Motor neuron (in vitro differentiated cells): ENCODE measurements around the gene SLC35A2. TPM values are rescaled to one million over a fixed set of nuclear protein-coding genes. Genes with fewer than 3 reads are reported as not detected.

Experiments used
- ATAC-seq, 8 experiments: fragments of 200-7000 bp; cut with Tn5 transposase; replicated peaks in 6 of 8; 2 replicates each; pipeline ENCODE4 v1.8.0; 2021; ENCODE audit warnings: mild to moderate bottlenecking in 8 of 8, moderate library complexity in 8 of 8
- H3K27ac ChIP-seq, 2 donors: fragments of 250-450 bp; sonication (Bioruptor Pico); 2 replicates each; pipeline ENCODE4 v1.9.0; 2021; ENCODE audit warnings: antibody characterized with exemption in 2 of 2, mild to moderate bottlenecking in 2 of 2, moderate library complexity in 1 of 2
- H3K4me1 ChIP-seq, 2 donors: fragments of 250-450 bp; sonication (Bioruptor Pico); replicated peaks in 1 of 2; 2 replicates each; pipeline ENCODE4 v1.6.1; 2021; ENCODE audit warnings: antibody characterized with exemption in 2 of 2, mild to moderate bottlenecking in 2 of 2, moderate library complexity in 1 of 2
- H3K4me3 ChIP-seq, 5 donors: fragments of 250-450 bp; sonication (Bioruptor Pico); 2 replicates each; pipeline ENCODE4 v1.9.0; 2021; ENCODE audit warnings: antibody characterized with exemption in 5 of 5, mild to moderate bottlenecking in 5 of 5, moderate library complexity in 4 of 5
- WGBS, 10 experiments: fragments of 450-650 bp; shearing (Covaris generic); methylation state at CpG; one replicate each; pipeline ENCODE4 v1.0.0; 2022; 5-methylcytosine and 5-hydroxymethylcytosine counted together
- in situ Hi-C, 9 experiments: fragments of 400-800 bp; cut with MboI; loops; one replicate each; pipeline ENCODE4 v1.15.0; 2021; ENCODE audit warnings: low sequenced_read_pairs in 9 of 9, low pct_unique_long_range_greater_than_20kb in 2 of 9; ENCODE audit not compliant: unreplicated experiment in 9 of 9
- total RNA-seq, 8 experiments: library from RNA; unstranded; fragments of 300-600 nt; gene quantifications; 2 replicates each; pipeline versions ENCODE4 v1.2.3 to v1.2.4, GENCODE V29; 2022

Gene SLC35A2
- total RNA-seq, 8 experiments from 2014 or later: 15.1 to 38.3 (median 23.8) TPM

GRCh38 chrX:48905090-48905790 is 6.2 kb downstream of the SLC35A2 start:
- Histone ChIP-seq H3K27ac (no peak overlapping the region), H3K4me1 (peaks cover 0 to 2% of the 10 kb centered on the region in 2 donors), H3K4me3 (no peak overlapping the region)
- WGBS, 10 experiments: 43% methylated on average over 4 of the region's 20 CpGs; no CpG with 5 or more reads in 9 of the 10 experiments
- ATAC-seq: no peak
- in situ Hi-C loops: no loop called here

DNA sequence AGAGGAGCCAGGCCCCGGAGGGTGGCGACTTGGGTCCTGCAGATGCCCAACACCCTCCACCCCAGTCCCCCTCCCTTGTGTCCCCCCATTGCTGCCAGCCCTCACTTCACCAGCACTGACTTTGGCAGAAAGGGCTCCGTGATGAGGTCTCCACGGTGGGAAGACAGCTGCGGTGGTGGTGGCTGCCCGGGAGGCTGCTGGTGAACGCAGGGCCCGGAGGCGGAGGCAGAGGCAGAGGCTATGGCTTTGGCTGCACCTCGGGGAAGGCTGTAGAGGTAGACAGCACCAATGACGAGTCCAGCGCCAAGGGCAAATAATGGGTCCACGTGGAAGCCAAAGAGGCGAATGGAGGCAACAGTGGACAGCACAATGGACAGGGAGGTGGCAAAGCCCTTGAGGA is 6.8 kb downstream of the SLC35A2 start:
- Histone ChIP-seq H3K4me1 (no peaks in the 10 kb centered on the region), H3K27ac (no peak overlapping the region), H3K4me3 (no peak overlapping the region)
- no peak for ATAC-seq
- in situ Hi-C loops: no loop called here
- WGBS, 10 experiments: no CpG with 5 or more reads among the region's 14 CpGs

GRCh38 chrX:48904180-48904579 is 7.3 kb downstream of the SLC35A2 start:
- H3K4me1 ChIP-seq: peaks cover 0 to 3% of the 10 kb centered on the region in 2 donors
- 60% methylated on average over 1 of the region's 8 CpGs; no CpG with 5 or more reads in 9 of the 10 experiments for WGBS, 10 experiments
- no peak for ATAC-seq
- no peak overlapping the region for H3K27ac ChIP-seq
- in situ Hi-C loops: no loop called here
- no peak overlapping the region for H3K4me3 ChIP-seq

DNA sequence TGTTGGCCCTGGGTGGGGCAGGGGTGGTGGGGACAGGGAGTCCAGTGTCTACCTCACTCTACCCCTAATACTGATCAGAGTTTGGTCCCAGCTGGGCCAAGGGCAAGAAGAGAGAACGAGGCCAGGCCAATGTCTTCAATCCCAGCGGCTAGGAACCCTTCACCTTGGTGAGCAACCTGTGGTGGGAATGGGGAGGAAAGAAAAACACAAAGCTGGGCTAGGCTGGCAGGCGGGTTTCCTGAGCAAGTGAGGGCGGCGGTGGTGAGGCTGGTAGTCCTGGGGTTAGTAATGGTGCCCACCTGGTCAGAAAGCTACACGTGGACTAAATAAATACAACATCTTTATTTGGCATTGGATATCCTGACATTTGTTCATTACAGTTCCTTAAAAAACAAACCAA is 8.2 kb downstream of the SLC35A2 start:
- in situ Hi-C loops: no loop called here
- 83 to 100% (median 100%) methylated on average over 1 to 3 of the region's 6 CpGs; no CpG with 5 or more reads in 7 of the 10 experiments for WGBS, 10 experiments
- Histone ChIP-seq H3K27ac (no peak overlapping the region), H3K4me1 (peaks cover 0 to 7% of the 10 kb centered on the region in 2 donors), H3K4me3 (no peak overlapping the region)
- no peak for ATAC-seq

DNA sequence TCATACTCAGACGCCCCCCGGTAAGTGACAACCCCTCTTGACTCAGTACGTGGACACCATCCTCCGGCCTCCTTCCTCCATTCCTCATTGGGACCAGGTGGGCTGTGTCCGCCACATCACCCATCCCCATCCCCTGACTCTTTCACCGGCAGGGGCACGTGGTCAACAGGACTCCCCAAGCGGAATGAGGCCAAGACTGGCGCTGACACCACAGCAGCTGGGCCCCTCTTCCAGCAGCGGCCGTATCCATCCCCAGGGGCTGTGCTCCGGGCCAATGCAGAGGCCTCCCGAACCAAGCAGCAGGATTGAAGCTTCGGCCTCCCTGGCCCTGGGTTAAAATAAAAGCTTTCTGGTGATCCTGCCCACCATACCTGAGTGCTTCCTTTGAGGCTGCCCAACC is 8.7 kb downstream of the SLC35A2 start:
- Histone ChIP-seq H3K4me1 (peaks cover 0 to 7% of the 10 kb centered on the region in 2 donors), H3K27ac (no peak overlapping the region), H3K4me3 (no peak overlapping the region)
- ATAC-seq: no peak
- in situ Hi-C loops: no loop called here
- WGBS, 10 experiments: 48% methylated on average over 5 of the region's 14 CpGs; no CpG with 5 or more reads in 9 of the 10 experiments

DNA sequence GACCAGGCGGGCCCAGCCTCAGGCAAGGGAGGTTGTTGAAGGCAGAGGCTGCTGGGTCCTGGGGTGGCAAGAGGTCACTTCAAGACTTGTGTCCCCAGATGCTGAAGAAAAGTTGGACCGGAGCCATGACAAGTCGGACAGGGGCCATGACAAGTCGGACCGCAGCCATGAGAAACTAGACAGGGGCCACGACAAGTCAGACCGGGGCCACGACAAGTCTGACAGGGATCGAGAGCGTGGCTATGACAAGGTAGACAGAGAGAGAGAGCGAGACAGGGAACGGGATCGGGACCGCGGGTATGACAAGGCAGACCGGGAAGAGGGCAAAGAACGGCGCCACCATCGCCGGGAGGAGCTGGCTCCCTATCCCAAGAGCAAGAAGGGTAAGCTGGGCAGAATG is 9.3 kb downstream of the SLC35A2 start:
- no peak for ATAC-seq
- WGBS, 10 experiments: 81 to 100% (median 100%) methylated on average over 1 to 13 of the region's 20 CpGs; no CpG with 5 or more reads in 7 of the 10 experiments
- Histone ChIP-seq H3K4me1 (peaks cover 0 to 7% of the 10 kb centered on the region in 2 donors), H3K27ac (no peak overlapping the region), H3K4me3 (no peak overlapping the region)
- in situ Hi-C loops: no loop called here

DNA sequence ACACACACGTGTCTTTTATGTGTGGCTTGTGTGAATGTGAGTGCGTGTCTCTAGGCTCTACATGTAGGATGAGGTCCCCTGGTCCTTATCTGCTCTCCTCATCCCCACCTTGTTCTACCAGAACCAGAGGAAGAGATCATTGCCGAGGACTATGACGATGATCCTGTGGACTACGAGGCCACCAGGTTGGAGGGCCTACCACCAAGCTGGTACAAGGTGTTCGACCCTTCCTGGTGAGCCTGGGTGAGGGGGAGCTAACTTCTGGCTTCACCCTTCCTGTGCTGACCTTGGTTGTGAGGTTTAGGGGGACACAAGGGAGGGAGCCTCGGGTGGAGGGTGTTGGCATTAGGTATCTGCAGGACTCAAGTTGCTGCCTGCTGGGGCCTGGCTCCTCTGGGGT is 10.4 kb downstream of the SLC35A2 start:
- in situ Hi-C loops: no loop called here
- WGBS, 10 experiments: 33 to 100% (median 55%) methylated on average over 1 to 4 of the region's 7 CpGs; no CpG with 5 or more reads in 6 of the 10 experiments

GRCh38 chrX:48899078-48899410 is 12.4 kb downstream of the SLC35A2 start:
- no peak for ATAC-seq
- H3K4me3 ChIP-seq: no peak overlapping the region
- no peak overlapping the region for H3K27ac ChIP-seq
- in situ Hi-C loops: no loop called here
- H3K4me1 ChIP-seq: peaks cover 3 to 14% of the 10 kb centered on the region in 2 donors
- WGBS, 10 experiments: 40 to 100% methylated on average over 1 to 2 of the region's 8 CpGs; no CpG with 5 or more reads in 8 of the 10 experiments

More for the DNA sequence above, 10.4 kb downstream of the SLC35A2 start:
- no peak overlapping the region for H3K4me3 ChIP-seq
- ATAC-seq: no peak
- peaks cover 3 to 12% of the 10 kb centered on the region in 2 donors for H3K4me1 ChIP-seq
- no peak overlapping the region for H3K27ac ChIP-seq

DNA sequence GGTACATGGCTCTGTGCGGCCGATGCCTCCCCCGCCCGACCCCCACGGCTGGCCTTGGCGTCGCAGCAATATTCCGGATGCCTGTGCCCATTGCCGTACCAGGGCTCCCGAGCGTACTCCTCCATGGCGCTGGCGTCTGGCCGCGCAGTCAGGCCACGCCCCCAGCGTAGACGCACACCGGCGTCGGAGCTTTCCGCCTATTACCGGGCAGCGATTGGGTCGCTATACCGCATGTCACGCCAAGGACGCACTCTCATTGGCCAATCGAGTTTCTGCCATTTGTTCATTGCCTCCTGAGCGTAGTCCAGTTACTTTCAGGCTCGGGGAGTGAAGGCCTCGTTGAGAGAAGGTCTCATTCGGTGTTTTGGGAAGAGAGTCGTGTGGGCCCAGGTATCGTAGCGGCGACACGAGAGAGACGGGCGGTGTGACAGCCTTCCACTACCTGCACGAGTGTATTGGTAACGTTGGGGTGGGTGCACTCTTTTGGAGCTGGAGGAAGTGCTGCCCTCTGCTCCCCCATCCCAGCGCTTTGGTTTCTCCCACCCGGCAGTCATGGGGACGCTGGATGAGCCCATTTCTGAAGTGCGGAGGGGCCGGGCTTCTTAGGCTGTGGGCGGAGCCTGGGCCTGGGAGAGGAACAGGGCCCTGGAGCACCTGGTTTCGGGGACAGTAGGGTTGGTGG is 13.7 kb downstream of the SLC35A2 start, which contains the start of the genes PQBP1 and TIMM17B:
TSS of gene PQBP1 (plus strand) at position 306 of the 682 bp plus-strand sequence. CDS start 580 bp downstream, outside the sequence.
TSS of gene TIMM17B (minus strand) at position 144 of the 682 bp plus-strand sequence. CDS start at position 125, 19 bp downstream.
- ATAC-seq: peak; percentile 82 to 95 (median 93)
- Histone ChIP-seq H3K4me1 (peaks cover 3 to 14% of the 10 kb centered on the region in 2 donors), H3K27ac (peak within 1 kb of the TSS; percentile 96 to 97), H3K4me3 (peak within 1 kb of the TSS; percentile 70 to 89 (median 80))
- in situ Hi-C loops: no loop called here
- 18% methylated on average over 8 of the region's 49 CpGs; no CpG with 5 or more reads in 9 of the 10 experiments for WGBS, 10 experiments

- H3K4me3 ChIP-seq: peak overlapping the region; percentile 70 to 89 (median 80)
- 3 to 42% methylated on average over 6 to 13 of the region's 38 CpGs; no CpG with 5 or more reads in 8 of the 10 experiments for WGBS, 10 experiments
These were observed 14.3 kb downstream of the SLC35A2 start for GRCh38 chrX:48897157-48897624.

GRCh38 chrX:48896611-48897011 is 14.8 kb downstream of the SLC35A2 start:
- H3K27ac ChIP-seq: peak overlapping the region; percentile 96 to 97
- ATAC-seq: peak in 1 of 8 experiments; percentile 3
- in situ Hi-C loops: no loop called here
- H3K4me3 ChIP-seq: peak overlapping the region; percentile 70 to 89 (median 80)
- peaks cover 3 to 14% of the 10 kb centered on the region in 2 donors for H3K4me1 ChIP-seq
- 25 to 50% (median 32%) methylated on average over 2 to 5 of the region's 9 CpGs; no CpG with 5 or more reads in 6 of the 10 experiments for WGBS, 10 experiments

More at GRCh38 chrX:48897157-48897624, 14.3 kb downstream of the SLC35A2 start:
- ATAC-seq: peak; percentile 45 to 78 (median 74)
- in situ Hi-C loops: no loop called here
- Histone ChIP-seq H3K27ac (peak overlapping the region; percentile 96 to 97), H3K4me1 (peaks cover 3 to 14% of the 10 kb centered on the region in 2 donors)

- Histone ChIP-seq H3K27ac (no peak overlapping the region), H3K4me1 (peaks cover 3 to 14% of the 10 kb centered on the region in 2 donors), H3K4me3 (no peak overlapping the region)
- no peak for ATAC-seq
- WGBS, 10 experiments: 45 to 100% (median 79%) methylated on average over 1 to 5 of the region's 6 CpGs; no CpG with 5 or more reads in 7 of the 10 experiments
- in situ Hi-C loops: no loop called here
These were observed 16.6 kb downstream of the SLC35A2 start for GRCh38 chrX:48894891-48895290.
